GM08714 (cell line): Measurements from ENCODE around the gene MTG2.

Experiments
- H3K4me3 ChIP-seq: fragments of 200-500 bp; sonication (Bioruptor generic); 2 replicates; pipeline ENCODE4 v1.5.1; 2014; ENCODE audit warnings: mild to moderate bottlenecking, low read length, inconsistent platforms
- ZNF274 ChIP-seq: IDR thresholded peaks from 2 replicates; pipeline ENCODE4 v1.6.1; 2012; ENCODE audit warnings: mild to moderate bottlenecking, low read depth, low read length

The MTG2 gene

DNA sequence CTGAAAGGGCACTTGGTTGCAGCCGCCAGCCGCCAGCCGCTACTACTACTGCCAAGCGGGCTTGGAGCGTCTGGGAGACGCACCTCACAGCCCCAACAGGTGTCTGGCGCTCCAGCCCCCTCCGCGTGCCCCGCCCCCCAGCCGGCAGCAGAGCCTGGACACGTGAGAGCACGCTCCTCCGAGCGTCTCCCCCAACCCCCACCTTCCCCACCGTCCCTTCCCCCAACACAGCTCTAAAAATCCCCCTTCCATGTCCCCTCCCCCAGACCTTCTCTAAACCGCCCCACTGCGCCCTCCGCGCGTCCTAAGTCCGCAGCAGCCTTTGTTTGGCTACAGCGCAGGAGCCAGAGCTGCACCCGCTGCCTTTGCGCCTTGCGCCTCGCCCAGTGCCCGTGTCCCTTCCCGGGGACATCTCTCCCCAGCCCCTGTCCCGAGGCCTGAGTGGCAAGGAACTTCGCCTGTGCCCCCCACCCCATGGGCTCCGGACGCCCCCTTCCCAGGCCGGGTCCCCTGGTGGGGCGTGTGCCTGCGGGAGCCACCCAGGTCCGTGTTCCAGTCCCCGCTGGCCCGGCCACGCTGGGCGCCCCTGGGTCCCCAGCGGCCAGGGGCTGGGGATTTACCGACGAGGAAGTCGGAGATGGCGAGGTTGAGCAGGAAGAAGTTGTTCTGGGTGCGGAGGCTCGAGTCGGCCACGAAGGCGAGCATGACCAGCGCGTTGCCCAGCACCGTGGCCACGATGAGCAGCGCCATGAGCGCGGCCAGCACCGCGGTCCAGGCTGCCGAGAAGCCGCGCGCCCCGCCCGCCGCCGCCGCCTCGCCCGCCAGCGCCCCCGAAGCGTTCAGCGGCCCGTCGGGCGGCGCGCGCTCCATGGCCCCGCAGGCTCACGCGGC, 36.5 kb downstream of the MTG2 start:
- TF ChIP-seq ZNF274: no peak
- H3K4me3 ChIP-seq: no peak overlapping the region

DNA sequence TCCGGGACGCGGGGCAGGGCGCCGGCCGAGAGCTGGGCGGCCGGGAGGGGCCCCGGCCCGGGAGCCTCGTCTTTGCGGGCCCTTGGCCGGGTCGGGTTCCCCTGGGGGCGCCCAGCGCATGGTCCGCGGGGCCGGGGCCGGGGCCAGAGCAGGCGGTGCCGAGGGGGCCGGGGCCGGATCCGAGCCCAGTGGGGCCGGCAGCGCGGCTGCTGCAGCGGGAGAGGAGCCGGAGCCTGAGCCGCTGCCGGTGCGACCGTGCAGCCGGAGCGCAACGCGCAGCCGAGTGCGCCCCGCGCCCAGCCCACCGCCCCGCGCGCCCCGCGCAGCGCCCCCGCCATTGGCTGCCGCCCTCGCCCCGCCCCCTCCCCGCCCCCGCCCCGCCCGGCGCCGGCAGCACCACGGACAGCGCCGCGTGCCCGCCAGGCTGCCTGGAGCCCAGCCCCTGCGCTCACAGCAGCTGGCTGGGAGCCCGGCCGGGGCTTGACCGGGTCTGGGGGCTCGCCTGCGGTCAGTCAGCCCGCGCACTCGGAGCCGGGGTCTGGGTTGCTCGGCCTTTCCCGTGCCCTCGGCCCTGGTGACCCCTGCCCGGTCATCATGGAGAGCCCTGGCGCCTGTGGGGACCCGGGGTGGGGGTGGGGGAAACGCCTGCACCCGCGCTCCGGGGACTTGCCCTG, 37.3 kb downstream of the MTG2 start, which contains the start of gene HRH3:
HRH3 (minus strand) TSS at position 287 of the 674 bp plus-strand sequence. CDS start 308 bp downstream, outside the sequence.
- no peak within 1 kb of the TSS for H3K4me3 ChIP-seq
- TF ChIP-seq ZNF274: no peak

DNA sequence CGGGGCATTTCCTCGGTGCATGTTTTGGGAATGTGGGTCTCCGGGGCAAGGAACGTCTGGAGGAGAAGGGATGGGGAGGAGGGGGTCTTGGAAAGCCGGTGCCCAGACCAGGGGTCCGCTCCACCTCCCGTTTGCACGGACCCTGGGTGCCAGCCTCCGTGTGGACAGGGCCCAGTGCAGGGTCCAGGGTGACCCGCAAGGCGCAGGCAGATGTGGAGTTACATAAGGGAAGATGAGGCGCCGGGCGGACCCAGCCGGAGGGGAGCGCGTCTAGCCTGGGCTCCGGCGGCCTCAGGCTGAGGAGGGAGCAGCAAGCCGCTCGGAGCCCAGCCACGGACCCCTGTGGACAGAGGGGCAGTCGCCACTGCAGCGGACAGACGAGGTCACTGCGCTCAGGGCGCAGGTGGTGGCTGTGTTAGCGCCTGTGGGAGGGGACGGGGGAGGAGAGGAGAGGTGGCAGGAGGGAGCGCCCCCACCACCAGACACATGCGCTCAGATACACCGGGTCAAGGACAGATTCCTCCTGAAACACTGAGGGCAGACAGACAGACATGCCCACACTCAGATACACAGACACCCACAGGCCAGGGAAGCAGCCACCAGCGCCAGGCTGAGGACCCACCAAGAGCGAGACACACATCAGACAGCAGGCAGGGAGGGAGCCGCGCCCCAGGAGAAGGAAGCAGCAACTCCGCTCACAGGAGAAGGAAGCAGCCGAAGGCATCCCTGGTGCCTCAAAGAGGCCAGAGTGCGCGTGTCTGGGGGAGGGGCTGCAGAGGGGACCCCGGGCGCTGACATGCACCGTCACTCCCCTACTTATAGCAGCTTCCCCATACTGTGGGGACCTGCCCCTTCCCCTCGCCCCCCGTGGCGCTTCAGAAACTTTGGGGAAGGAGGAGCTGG, 38.1 kb downstream of the MTG2 start:
- TF ChIP-seq ZNF274: no peak
- no peak overlapping the region for H3K4me3 ChIP-seq

DNA sequence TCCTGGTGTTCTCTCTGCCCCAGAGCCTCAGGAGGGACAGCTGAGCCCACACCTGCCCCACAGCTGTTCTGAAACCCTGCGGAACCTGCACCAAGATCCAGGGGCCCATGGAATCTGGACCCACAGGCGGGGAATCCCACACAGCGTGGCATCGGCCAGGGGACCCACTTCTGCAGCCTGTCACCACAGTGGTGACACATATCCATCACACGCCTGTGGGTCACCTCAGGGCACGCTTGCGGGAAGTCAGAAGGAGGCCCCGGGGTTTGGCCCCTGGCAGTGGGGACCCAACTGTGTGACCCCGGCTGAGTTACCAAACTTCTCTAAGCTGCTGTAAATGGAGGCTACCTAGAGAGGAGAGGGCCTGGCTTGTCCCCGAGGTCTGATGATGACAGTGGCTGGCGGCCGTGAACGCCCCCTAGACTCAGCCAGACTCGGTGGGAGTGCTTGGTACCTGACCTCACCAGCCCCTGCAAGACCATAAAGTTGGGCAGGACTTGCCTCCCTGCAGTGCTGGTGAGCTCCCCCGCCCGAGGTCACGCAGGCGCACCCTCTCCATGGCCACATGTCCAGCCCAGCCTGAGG, 39.5 kb downstream of the MTG2 start:
- no peak for TF ChIP-seq ZNF274
- no peak overlapping the region for H3K4me3 ChIP-seq

DNA sequence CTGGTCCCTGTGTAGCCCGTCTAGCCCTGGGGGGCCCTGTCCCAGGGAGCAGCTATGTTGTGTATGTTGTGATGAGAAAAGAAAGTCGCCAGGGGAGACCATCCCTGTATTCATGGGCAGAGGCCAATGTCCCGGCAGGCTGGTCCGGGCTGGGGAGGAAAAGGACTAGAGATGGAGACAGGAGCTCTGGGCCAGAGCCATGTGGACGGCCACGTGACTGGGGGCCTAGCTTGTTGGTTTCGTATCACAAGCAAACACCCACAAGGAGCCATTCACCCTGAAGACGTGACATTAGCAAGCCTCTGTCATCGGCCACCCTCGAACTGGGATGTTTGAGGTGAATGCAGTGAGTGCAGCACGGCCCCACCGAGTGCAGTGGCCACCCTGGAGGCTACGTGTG, 40.1 kb downstream of the MTG2 start:
- TF ChIP-seq ZNF274: no peak

DNA sequence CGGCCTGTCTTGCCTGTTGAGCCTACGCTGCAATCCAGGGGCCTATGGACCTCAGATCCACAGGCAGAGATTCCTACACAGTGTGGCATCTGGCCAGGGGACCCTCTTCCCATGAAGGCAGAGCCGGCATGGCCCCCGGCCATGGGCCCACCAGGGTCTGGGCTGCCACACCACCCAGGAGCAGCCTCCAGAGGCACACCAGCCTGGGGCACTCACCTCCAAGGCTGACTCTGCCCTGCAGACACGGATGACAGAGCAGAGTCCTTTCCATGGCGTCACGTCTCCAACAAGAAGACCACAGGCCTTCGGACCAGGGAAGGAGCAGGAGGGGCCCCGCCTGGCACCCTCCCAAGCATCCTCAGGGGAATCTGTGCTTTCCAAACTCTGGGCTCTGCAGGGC, 40.7 kb downstream of the MTG2 start:
- no peak overlapping the region for H3K4me3 ChIP-seq
- no peak for TF ChIP-seq ZNF274

More for the DNA sequence above, 40.1 kb downstream of the MTG2 start:
- no peak overlapping the region for H3K4me3 ChIP-seq

DNA sequence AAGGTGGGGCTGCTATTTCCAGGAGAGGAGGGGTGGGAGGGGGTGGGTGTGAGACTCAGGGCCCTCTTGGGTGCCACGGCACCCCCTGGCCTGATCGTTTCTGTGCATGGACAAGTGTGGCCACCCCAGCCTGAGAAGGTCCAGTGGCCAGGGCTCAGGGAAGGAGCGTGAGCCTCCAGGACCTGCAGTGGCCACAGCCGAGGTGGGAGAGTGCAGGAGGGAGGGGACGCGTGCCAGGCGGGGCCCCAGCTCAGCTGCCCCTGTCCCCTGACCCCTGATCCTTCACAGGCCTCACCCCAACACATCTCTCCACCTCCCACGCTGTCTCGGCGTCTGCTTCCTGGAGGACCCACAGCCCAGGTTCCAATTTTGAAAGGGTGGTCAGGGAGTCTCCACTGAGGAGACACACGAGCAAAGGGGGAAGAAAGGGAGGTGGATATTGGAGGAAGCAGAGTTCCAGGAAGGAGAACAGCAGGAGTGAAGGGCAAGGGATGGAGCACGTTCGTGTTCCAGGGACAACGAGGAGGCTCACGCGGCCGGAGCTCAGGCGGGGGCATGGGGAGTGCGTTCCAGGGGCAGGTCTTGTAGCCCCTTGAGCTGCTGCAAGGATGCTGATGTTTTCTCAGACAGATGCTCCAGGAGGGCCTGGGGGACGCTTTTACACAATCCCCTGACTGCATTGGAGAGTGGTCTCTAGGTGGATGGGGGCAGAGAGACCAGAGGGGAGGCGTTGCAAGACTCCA, 41.5 kb downstream of the MTG2 start:
- H3K4me3 ChIP-seq: no peak overlapping the region
- no peak for TF ChIP-seq ZNF274

DNA sequence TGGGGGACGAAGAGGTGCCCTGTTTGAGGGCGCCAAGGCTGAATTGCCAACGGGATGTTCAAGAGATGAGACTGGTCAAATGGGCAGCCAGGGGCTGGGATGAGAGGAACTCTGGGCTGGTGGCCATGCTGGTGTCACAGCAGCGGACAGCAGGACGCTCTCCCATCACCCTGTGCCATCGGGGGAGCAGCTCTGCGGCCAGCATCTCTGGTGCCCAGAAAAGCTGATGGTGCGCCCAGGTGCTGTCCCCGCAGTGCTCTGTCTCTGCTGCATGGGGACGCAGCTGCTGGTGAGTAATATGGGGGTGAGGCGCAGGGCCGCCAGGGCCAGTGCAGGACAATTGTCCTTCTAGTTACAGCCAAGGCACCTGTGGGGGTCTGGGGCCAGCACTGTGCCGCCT, 42.2 kb downstream of the MTG2 start:
- TF ChIP-seq ZNF274: no peak

DNA sequence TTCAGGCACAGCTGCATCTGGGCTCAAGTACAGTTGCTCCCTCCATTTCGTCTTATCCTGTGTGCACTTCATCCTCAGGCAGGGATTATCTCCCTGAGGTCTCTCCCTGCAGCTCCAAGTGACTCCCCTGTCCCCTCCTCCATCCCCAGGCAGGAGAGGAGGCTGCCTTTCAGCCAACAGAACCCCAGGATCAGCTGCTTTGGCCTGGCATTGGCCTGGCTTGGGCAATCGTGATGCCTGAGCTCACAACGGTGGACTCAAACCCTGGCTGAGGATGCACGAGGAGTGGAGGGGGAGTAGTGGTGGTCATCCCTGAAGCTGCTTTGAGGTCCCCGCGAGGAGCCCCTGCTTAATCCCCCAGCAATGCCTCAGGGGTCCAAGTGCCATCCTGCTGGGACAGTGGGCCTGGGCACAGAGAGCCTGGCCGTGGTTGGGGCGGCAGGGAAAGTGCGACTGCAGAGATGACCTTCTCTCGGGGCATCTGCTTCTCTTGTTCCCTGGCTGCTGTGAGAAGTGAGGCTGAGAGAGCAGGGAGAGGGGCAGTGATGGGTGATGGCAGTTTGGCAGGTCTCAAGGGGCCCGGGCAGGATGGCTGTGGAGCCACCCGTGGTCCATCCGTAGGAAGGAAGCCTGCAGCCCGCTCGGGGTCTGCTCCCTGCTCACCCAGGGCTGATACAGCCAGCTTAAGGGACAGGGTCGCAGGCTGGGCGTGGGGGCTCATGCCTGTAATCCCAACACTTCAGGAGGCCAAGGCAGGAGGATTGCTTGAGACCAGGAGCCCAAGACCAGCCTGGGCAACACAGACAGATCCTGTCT, 43.2 kb downstream of the MTG2 start:
- no peak for TF ChIP-seq ZNF274
- no peak overlapping the region for H3K4me3 ChIP-seq

More for the DNA sequence above, 42.2 kb downstream of the MTG2 start:
- H3K4me3 ChIP-seq: no peak overlapping the region

DNA sequence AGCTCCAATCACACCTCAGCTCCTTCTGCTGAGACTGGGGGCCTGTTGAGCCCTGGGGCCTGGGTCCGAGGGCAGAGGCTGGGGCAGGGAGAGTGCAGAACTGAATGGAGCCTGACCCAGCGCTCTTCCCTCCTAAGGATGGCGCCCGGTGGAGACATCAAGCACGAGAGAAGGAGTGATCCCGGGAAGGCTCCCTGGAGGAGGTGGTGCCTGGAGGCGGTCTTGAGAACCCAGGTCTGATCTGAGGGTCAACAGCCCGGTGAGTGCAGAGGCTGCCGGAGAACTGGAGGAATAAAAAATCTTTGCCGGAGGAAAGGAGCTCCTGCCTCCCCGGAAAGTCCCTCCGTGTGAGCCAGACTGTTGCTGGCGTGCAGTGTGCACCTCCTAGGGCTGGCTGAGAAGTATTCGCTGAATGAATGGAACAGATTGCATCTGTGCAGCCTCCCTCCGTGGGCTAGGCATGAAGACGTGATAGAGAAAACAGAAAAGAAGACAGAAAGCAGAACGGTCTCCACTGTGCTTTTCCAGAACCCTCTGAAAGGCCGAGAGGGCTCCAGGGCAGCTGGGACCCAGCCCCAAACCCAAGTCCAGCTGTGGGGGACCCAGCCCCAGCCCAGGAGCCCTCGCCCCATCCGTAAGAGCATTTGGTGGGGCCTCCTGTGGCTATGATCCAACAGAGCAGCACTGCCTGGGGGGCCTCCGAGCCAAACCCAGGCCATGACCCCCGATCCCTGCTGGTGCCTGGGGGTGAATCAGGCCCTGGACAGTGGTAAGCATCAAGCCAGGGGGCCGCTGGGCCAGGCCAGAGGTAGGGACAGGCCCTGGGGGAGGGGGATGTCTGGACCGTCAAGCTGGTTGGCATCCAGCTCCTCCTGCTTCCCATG, 44.1 kb downstream of the MTG2 start:
- no peak overlapping the region for H3K4me3 ChIP-seq
- TF ChIP-seq ZNF274: no peak

DNA sequence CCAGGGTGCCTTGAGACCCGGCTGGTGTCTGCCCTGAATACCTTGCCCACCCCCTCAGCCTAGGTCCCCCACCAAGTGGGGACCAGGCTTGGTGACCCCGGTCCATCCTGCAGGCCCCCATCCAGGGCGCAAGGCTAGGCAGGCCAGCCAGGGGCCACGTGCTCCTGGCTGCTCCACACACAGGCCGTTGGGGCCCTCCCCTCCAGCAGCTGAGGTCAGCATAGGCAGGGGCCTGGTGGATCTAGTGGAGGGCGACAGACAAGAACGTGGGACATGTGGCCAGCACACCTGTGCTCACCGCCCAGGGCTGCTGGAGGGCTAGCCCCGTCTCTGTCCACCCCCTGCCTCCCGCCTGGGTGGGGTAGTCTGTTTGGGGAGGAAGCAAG, 44.8 kb downstream of the MTG2 start:
- no peak overlapping the region for H3K4me3 ChIP-seq
- no peak for TF ChIP-seq ZNF274
